Dermis microvascular lymphatic vessel endothelial cell (primary cell): ENCODE measurements around the gene IFNLR1. TPM values are rescaled to one million over a fixed set of nuclear protein-coding genes. Genes with fewer than 3 reads are reported as not detected.

Source experiments
- DNase-seq, 2 donors: peaks; one replicate each; pipeline versions ENCODE4 v3.0.0 to v3.0.0-alpha.2; 2010; ENCODE audit warnings: low read depth in 2 of 2
- total RNA-seq: library from RNA; depleted of rRNA; stranded (reverse); fragments of >200 nt; gene quantifications from 2 replicates; pipeline ENCODE4 v1.2.1, GENCODE V29; 2014

IFNLR1 gene
- total RNA-seq, 1 donor from 2014 or later: under 0.01 TPM

DNA sequence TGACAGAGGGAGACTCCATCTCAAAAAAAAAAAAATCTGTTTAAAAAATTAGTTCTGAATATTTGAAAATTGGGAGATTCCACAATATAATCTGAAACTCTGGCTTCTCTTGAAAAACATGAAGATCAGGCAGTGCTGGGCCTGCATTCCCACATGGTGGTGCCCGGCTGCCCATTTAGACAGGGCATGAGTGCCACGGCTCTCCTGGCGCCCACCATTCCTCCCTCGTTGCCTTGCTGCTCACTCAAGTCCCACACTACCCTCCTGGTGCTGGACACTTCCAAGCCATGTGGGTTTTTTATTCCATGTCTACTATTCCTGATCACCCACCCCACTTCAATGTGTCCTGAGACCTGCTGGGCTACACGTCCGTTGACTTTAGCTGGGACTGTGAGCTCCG is 64.3 kb downstream of the IFNLR1 start:
- DNase-seq: no peak

DNA sequence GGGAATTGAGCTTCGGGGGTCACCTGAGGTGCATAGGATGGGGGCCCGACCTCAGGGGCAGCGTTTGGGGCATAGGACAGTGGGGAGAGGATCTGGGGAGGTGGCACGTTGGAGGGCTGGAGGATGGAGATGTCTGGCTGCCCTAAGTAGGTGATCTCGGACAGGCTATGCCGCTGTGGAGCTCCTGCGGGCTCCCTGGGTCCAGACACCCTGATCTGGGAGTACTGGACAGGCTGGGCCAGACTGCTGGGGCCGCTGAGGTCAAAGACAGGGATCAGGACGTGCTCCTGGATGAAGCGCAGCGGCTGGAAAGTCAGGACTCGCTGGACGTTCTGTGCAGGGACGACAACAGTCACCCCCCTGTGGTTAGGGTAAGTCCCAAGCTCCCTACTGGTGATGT is 65.7 kb downstream of the IFNLR1 start:
- DNase-seq: no peak

DNA sequence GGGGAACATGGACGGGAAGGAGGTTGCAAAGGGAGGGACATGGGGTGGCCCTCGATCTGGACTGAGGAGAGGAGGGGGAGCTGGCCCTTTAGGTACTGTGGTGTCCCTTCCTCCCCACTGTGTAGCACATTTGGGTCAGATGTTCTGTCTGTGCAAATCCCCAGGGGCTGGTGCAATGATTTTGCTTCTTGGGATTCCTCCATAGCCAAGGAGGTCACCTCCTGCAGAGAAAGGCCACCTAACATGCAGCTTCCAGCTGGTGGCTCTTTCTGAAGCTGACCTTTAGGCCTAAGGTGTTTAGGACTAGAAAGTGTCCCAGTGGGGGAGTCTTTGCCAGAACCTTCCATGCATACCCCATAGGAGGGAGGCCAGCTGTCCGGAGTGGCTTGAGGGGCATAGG is 66.1 kb downstream of the IFNLR1 start:
- no peak for DNase-seq

DNA sequence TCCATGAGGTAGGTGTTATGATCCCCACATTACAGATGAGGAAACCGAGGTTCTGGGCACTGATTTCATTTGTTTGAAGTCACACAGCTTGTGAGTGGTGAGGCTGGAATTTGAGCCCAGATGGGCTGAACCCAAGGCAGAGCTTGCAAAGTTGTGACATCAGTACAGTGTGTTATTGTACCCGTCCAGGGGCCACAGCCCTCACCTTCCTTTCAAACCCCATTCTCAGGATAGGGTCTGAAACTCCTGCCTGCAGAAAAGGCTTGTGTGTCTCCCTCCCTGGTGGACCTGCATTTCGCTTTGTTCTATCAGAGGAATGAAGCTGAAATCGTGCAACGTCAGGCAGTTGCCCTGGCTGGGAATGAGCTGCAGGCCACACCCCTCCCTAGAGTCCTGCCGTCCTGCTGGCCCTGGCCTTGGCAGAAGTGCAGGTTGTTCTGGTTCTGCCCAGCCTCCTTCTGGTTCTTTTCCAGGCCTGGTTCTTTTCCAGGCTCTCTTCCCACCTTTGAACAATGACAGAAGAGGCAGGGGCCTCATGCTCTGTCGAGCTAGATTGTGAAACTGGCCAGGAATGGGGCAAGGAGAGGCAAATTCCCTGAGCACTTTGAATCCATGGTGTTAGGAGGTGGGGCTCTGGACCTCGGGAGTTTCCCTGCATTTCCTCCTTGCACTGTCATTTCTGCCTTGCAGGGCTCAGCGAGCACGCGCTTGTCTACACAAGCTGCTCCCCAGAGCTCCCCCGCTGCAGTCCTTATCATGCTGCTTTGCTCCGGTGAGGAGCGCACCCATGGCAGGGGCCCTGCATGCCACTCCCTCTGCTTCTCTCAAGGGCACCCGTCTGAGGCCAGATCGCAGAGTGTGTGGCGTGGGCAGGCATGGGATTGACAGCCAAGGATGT is 67.0 kb downstream of the IFNLR1 start:
- DNase-seq: no peak

GRCh38 chr1:24119489-24119858 is 67.6 kb downstream of the IFNLR1 start:
- no peak for DNase-seq

DNA sequence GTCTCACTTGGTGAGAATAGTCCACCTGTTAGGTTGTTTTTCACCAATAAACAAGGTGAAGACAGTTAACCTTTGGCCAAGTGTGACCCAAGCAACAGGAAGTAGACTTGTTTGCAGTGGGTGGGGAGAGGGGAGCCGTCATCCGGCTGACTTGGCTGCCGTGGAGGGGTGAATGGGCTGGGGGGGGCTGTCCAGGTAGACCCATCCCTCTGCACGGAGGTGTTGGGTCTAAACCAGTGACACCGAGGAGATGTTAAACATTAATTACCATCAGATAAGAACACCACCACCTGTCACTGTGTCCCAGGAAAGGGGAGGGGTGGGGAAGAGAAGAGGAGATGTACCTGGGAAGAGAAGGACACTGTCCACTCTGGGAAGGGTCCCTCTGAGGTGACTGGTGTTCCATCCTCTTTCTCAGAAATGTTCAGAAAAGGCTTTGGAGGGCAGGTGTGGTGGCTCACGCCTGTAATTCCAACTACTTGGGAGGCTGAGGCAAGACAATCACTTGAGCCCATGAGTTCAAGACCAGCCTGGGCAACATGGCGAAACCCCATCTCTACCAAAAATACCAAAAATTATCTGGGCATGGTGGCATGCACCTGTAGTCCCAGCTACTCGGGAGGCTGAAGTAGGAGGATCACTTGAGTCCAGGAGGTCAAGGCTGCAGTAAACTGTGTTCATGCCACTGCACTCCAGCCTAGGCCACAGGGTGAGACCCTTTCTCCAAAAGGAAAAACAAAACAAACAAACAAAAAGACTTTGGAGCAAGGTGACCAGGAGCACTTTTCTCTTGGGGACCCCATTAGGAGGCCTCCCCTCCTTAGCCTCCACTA is 68.5 kb downstream of the IFNLR1 start:
- no peak for DNase-seq

DNA sequence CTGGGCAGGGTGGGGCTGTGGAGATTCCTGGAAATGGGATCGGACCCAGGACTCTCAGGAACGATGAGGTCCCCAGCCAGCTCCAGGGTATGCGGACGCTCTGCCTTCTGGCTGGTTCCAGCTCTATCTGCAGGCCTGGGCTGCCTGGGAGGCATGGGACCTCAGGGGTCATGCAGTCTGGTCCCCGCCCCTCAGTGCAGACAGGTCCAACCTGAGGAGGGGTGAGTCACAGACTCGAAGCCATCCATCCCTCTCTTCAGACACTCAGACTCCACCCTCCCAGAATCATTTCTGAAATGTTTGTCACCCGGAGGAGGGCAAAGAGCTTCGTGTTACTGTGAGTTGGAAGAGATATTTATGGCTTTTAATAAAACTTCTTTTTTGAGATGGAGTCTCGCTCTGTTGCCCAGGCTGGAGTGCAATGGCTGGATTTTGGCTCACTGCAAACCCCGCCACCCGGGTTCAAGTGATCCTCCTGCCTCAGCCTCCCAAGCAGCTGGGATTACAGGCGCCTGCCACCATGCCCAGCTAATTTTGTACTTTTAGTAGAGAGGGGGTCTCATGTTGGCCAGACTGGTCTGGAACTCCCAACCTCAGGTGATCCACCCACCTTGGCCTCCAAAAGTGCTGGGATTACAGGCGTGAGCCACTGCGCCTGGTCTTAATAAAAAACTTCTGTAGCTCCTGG is 69.2 kb downstream of the IFNLR1 start:
- no peak for DNase-seq

DNA sequence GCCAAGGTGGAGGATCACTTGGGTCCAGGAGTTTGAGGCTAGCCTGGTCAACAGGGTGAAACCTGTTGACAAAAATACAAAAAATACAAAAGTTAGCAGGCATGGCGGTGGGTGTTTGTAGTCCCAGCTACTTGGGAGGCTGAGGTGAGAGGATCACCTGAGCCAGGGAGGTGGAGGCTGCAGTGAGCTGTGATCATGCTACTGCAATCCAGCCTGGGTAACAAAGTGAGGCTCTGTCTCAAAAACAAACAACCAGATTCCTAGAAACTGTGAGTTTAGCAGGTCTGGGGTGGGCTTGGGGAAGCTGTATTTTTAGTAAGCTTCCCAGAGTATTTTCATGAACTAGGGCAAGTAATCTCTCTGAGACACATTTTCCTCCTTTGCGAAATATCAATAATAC is 70.0 kb downstream of the IFNLR1 start:
- no peak for DNase-seq

GRCh38 chr1:24114753-24115152 is 72.3 kb downstream of the IFNLR1 start:
- DNase-seq: no peak

DNA sequence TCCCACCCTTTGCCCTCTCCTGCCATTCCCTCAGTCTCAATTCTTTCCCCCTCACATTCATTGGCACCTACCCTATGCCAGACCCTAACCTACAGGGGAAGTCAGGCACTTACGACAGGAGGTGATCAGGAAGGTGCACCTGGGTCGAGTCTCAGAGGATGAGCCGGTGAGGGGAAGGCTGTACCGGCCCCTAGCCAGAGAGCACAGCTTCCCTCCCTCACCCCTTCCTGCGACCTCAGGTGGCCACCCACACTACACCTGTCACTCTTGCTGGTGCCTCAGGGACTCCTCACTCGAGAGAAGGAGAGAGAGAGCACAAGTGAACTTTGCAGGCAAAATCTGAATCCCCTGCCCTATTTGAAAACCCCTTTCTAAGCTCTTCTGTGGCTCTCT is 73.5 kb downstream of the IFNLR1 start:
- DNase-seq: no peak

DNA sequence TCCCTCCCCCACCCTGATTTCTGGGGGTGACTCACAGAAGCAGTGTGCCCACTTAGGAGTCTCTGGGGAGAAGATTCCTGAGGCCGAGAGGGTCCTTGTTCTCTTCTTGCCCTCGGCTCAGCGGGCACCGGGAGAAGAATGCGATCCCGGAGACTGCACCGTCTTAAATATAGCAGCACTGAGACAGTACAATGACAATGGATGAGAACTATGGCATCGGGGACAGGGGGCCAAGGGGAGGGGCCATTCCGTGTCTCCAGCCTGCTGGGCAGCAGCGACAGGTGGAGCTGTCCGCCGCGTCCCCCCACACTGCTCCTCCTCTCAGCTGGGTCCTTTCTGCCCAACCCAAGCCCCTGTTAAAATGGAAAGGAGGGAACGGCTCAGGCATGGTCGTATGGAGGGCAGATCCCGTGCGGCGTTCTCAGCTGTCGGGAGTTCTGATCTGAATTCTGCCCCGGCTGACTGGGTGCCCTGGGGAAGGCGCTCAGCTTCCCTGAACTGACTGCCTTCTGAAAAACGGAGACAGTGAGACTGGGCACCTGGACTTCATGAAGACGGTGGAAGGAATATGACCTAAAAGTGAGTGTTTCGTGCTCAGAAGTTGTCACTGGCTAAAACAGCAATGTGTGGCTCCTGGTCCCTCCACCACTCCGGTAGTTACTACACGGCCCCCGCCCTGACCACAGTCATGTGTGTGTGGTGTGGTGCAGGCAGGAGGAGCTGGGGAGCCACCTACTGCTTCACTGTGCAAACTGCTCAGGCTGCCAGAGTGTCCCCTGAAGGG is 74.9 kb downstream of the IFNLR1 start, which contains the start of gene MYOM3:
MYOM3 (minus strand) TSS at position 140 of the 784 bp plus-strand sequence. CDS start 3,499 bp downstream, outside the sequence.
- DNase-seq: peak; percentile 20 to 72

DNA sequence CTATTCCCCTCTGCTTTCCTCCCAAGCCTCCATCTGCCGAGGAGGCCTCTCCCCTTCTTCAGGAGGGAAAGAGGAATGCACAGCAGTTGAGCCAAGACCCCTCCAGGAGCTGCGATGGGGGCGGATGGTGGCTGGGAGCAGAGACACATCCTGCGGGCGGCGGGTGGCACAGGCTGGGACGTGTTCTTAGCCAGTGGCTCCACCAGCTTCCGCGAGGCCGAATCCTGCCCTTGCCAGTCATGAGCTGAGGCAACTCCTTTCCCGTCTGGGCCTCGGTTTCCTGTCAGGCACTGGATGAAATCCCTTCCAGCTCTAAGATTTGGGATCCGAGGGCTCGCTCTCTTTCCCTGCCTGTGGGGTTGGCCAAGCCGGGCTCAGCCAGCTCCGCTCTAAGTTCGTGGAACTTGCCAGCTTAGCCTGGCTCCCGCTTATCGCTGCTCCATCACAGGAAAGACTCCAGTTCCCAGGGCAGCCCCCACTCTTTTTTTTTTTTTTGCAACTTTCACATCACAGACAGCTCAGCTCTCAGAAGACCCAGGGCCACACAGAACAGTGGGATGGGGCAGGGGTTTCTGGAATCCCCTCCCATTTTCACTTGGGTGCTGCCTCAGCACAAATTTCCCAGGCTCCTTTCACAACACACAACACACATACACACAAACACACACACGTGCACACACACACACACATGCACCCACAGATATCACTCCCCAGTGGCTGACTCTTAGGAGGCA is 75.7 kb downstream of the IFNLR1 start:
- peak in 1 of 2 donors; percentile 17 for DNase-seq

- DNase-seq: no peak
Observed at GRCh38 chr1:24110642-24111261, 76.3 kb downstream of the IFNLR1 start.

DNA sequence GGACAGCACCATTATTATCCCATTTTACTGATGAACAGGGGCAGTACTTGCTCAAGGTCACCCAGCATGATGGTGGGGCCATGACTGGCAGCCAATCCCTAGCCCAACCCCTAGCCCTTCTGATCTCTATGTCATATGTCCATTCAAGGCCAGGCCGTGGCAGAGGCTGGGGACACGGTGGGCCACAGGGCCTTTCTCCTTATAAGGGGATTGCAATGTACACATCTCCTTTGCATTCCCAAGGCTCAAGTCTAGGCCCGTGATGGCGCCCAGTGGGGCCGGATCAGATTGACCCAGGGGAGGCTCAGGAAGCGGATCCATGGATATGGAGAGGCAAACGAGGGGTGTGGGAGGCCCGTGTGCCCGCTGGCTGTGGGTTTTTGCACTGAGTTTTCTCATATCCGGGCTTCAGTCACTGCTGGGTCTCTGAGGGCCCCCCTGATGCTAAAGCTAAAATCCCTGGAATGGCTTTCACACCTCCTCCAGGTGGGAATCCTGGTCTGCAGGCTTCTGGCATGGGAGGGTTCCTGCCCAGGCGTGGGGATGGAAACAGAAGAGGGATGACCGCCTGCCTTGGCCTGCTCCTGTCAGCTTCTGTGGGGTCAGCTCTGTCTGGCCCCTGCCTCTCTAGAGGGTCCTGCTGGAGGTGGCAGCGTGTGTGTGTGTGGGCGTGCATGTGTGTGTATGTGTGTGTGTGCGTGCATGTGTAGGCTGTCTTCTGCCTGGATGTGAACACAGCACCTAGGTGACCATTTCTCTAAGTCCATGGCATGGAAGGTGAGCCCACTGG is 77.2 kb downstream of the IFNLR1 start:
- no peak for DNase-seq

DNA sequence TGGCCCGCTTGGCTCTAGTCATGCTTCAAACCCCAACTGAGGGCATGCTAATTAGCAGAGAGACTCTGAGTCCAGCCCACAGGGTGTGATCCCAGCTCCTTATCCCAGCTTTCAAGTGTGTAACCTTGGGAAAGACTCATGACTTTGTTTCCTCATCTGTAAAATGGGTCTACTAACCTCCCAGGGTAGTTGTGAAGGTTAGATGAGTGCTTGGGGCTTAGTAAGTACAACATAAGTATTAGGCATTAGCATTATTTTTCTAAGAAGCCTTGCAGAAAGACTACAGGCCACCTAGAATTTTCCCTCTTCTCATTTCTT is 78.0 kb downstream of the IFNLR1 start:
- DNase-seq: no peak

DNA sequence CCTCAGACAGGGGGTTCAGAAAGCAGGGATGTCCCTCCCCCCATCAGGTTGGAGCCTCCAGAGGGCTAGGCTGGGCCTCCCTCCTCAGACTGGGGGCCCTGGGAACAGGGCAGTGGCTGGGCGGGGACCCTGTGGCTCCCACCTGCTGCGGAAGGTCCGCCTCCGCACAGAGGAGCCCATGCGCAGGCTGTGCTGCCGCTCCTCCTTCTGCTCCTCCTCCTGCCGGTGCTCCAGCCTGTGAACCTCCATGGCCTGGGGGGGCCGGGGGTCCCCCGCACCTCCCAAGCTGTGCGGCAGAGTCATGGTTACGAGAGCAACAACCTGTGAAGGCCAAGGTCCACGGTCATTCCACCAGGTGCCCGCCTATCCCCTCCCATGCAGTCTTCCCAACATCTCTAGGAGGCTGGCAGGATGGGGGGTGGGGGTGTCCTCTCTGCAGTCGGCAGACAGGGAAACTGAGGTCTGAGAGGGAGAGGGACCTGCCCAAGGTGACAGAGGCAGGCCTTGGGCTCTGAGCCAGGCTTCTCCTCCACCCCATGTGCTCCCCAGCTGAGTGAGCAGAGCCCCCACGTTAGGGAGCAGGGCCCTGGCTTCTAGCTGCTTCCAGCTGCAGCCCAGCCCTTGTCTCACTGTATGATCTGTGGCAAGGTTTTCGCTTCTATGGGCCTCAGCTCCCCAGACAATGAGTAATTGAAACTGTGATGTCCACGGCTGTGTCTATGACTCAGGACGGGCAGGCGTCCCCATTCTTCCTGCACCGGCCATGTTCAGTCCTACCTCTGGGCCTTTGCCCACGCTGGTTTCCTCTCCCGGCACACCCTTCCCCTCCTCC is 78.5 kb downstream of the IFNLR1 start:
- peak in 1 of 2 donors; percentile 77 for DNase-seq

GRCh38 chr1:24107462-24108138 is 79.5 kb downstream of the IFNLR1 start:
- peak in 1 of 2 donors; percentile 34 for DNase-seq
